ENCODE results near the gene CDKAL1. TPM values are rescaled to one million over a fixed set of nuclear protein-coding genes. Genes with fewer than 3 reads are reported as not detected.
"Not testable (repeated sequence)": the region's sequence is repeated elsewhere in the genome, so short reads cannot be mapped to it uniquely, and the experiment has no call there.

The CDKAL1 gene
- total RNA-seq, 4 donors from 2014 or later: 10.3 to 11.2 (median 10.5) TPM

DNA sequence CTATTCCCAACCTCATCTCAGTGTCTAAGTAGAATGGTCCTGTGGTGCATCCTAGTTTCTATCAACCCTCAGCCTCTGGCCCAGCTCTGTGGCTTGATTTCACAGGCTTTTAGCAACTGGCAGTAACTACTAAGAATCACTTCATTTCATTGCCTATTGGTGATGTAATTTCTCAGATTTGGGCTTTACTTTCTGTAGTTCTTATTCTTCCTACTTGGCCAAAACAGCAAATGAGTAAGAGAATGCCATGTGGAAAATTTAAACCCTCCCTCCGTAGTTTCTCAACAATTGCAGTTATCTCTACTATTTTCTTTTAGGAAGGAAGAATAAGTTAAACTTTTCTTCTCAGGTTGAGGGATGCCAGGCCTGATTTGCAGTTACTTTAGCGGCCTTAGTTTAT is 387.3 kb downstream of the CDKAL1 start:
- no peaks in the 10 kb centered on the region for H3K27me3 ChIP-seq
- TF ChIP-seq POLR2A (IDR thresholded peaks at IDR 0.05; ENCODE audit: low read depth): no peak
- TF ChIP-seq, protein P1, sequence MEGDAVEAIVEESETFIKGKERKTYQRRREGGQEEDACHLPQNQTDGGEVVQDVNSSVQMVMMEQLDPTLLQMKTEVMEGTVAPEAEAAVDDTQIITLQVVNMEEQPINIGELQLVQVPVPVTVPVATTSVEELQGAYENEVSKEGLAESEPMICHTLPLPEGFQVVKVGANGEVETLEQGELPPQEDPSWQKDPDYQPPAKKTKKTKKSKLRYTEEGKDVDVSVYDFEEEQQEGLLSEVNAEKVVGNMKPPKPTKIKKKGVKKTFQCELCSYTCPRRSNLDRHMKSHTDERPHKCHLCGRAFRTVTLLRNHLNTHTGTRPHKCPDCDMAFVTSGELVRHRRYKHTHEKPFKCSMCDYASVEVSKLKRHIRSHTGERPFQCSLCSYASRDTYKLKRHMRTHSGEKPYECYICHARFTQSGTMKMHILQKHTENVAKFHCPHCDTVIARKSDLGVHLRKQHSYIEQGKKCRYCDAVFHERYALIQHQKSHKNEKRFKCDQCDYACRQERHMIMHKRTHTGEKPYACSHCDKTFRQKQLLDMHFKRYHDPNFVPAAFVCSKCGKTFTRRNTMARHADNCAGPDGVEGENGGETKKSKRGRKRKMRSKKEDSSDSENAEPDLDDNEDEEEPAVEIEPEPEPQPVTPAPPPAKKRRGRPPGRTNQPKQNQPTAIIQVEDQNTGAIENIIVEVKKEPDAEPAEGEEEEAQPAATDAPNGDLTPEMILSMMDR (IDR thresholded peaks at IDR 0.05): no peak
- TF ChIP-seq POLR2AphosphoS5 (IDR thresholded peaks at IDR 0.05): no peak
- TF ChIP-seq EP300 (IDR thresholded peaks at IDR 0.05): no peak
- WGBS: 71% methylated on average over 2 of the region's 2 CpGs

DNA sequence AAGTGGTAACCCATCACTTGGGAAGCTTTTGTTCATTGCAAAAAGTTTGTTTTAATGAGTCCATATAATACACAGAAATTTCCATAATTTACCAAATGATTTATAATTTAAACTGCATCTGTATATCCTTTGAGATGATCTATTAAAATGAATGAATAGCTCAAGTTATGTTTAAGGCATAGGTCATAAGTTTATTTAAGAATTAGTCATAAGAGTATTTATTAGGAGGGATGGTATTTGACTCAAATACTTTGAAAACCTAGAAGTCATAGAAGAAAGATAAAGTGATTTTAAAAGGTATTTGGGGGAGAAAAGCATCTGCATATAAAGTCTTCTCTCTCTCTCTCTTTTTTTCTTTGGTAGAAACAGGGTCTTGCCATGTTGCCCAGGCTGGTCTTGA is 388.5 kb downstream of the CDKAL1 start:
- no peak overlapping the region for H3K27ac ChIP-seq (replicated peaks in 1 of 4)
- DNase-seq (ENCODE audit: extremely low spot score): no peak
- H3K27me3 ChIP-seq: no peaks in the 10 kb centered on the region
- TF ChIP-seq EP300 (IDR thresholded peaks at IDR 0.05) (no peak), POLR2AphosphoS5 (IDR thresholded peaks at IDR 0.05) (no peak), POLR2A (IDR thresholded peaks at IDR 0.05; ENCODE audit: low read depth) (no peak)
- TF ChIP-seq, protein P1 (IDR thresholded peaks at IDR 0.05): no peak
- H3K36me3 ChIP-seq: no peaks in the 10 kb centered on the region
- no peak overlapping the region for H3K4me3 ChIP-seq
- no peaks in the 10 kb centered on the region for H3K4me1 ChIP-seq
- no peaks in the 10 kb centered on the region for H3K9me3 ChIP-seq
- intact Hi-C loops (cut with DNase I): no loop called here

More for the DNA sequence above, 387.3 kb downstream of the CDKAL1 start:
- intact Hi-C loops (cut with DNase I): no loop called here
- no peak overlapping the region for H3K4me3 ChIP-seq
- DNase-seq (ENCODE audit: extremely low spot score): no peak
- H3K4me1 ChIP-seq: no peaks in the 10 kb centered on the region
- H3K27ac ChIP-seq (replicated peaks in 1 of 4): no peak overlapping the region
- H3K9me3 ChIP-seq: no peaks in the 10 kb centered on the region
- H3K36me3 ChIP-seq: no peaks in the 10 kb centered on the region

DNA sequence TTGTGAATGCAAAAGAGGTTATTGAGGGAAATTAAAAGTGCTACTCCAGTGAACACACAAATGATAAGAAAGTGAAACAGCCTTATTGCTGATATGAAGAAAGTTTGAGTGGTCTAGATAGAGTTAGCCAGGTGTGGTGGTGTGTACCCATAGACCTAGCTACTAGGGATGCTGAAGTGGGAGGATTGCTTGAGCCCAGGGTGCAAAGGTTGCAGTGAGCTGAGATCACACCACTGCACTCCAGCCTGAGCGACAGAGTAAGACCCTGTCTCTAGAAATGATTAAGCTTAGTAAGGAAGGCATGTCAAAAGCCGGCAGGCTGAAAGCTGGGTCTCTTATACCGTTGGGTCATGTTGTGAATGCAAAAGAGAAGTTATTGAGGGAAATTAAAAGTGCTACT is 389.8 kb downstream of the CDKAL1 start:
- H3K4me3 ChIP-seq; H3K27me3 ChIP-seq; intact Hi-C loops (cut with DNase I); H3K36me3 ChIP-seq; H3K27ac ChIP-seq (replicated peaks in 1 of 4); DNase-seq (ENCODE audit: extremely low spot score); H3K9me3 ChIP-seq; H3K4me1 ChIP-seq: not testable (repeated sequence)
- 85% methylated on average over 3 of the region's 3 CpGs for WGBS

DNA sequence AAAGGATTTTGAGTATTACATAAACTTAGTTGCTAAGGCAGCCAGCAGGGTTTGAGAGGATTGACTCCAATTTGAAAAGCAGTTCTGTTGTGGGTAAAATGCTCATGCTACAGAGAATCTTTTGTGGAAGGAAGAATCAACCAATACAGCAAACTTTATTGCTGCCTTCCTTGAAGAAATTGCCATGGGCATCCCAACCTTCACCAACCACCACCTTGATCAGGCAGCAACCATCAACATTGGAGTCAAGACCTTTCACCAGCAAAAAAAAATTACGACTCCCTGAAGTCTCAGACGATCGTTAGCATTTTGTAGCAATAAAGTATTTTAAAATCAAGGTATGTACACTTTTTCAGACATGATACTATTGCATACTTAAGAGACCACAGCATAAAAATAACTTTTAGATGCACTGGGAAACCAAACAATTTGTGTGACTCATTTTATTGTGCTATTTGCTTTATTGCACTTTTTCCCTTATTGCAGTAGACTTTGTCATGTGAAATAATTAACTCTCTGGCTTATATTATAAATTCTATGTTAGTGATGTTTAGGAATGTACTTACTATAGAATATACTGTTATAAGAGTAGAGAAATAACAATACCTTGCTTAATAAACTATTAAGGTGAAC is 390.8 kb downstream of the CDKAL1 start:
- no peak for DNase-seq (ENCODE audit: extremely low spot score)
- Histone ChIP-seq H3K9me3 (no peaks in the 10 kb centered on the region), H3K27me3 (no peaks in the 10 kb centered on the region), H3K4me3 (no peak overlapping the region), H3K4me1 (no peaks in the 10 kb centered on the region), H3K36me3 (no peaks in the 10 kb centered on the region), H3K27ac (replicated peaks in 1 of 4) (no peak overlapping the region)
- WGBS: 93% methylated on average over 3 of the region's 3 CpGs
- TF ChIP-seq POLR2A (IDR thresholded peaks at IDR 0.05; ENCODE audit: low read depth): no peak
- TF ChIP-seq POLR2AphosphoS5 (IDR thresholded peaks at IDR 0.05): no peak
- no peak for TF ChIP-seq EP300 (IDR thresholded peaks at IDR 0.05)
- intact Hi-C loops (cut with DNase I): no loop called here

DNA sequence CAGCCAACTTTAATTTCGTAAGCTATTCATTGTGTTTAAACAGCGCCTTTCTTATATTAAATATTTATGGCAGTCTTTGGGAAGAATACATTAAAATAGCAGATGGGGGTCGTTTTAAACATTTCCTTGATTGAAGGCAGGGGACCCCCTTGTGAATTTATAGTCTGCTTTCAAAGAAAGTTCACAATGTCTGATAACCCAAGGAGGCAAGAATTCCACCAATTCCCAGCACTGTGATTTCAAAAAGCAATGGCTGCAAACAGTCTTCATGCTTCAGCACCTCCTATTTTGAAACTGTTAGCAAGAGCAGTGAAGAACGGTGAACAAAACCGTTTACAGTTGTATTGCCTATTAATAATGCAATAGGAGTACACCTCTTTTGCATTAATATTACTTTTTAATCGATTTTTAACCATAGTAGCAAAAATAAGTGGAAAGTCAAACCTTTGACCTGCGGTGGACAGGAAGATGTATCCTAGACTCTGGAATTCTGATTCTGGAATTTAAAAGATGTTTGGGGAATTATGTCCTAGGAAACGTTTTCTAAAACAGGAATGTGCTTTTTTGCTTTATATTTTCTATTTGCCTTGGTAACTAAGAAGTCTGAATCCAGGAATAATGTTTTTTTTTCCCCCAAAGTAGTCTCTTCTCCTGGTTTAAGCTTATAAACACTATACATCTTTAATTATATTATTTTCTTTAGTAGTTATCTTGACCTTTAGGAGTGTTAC is 393.0 kb downstream of the CDKAL1 start:
- Histone ChIP-seq H3K4me1 (no peaks in the 10 kb centered on the region), H3K36me3 (no peaks in the 10 kb centered on the region), H3K27me3 (no peaks in the 10 kb centered on the region), H3K27ac (replicated peaks in 1 of 4) (no peak overlapping the region), H3K4me3 (no peak overlapping the region), H3K9me3 (no peaks in the 10 kb centered on the region)
- intact Hi-C loops (cut with DNase I): no loop called here
- 72% methylated on average over 8 of the region's 8 CpGs for WGBS
- TF ChIP-seq, protein P1 (IDR thresholded peaks at IDR 0.05): no peak
- no peak for DNase-seq (ENCODE audit: extremely low spot score)

DNA sequence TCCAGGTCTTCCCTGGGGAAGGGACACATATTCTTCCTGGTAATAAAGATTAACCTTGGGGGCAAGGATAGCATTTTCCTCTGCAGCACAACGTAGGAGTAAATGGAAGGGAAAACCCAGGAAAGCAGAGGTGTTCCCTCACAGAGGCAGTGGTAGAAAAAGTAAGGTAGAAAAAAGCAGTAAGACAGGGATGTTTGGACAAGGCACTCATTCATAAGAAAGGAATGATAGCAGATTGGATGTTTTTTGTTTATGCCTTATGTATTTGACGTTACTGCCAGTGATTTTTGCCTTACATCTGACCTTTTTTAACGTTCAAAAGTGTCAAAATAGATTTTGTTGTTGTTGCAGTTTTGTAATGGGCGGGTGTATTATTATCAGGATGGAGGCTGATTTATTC is 395.0 kb downstream of the CDKAL1 start:
- H3K9me3 ChIP-seq: no peaks in the 10 kb centered on the region
- WGBS: 69% methylated on average over 4 of the region's 4 CpGs
- no peaks in the 10 kb centered on the region for H3K27me3 ChIP-seq
- no peak overlapping the region for H3K4me3 ChIP-seq
- TF ChIP-seq POLR2A (IDR thresholded peaks at IDR 0.05; ENCODE audit: low read depth) (no peak), POLR2AphosphoS5 (IDR thresholded peaks at IDR 0.05) (no peak), EP300 (IDR thresholded peaks at IDR 0.05) (no peak)
- TF ChIP-seq, protein P1 (IDR thresholded peaks at IDR 0.05): no peak
- no peaks in the 10 kb centered on the region for H3K4me1 ChIP-seq
- no peak overlapping the region for H3K27ac ChIP-seq (replicated peaks in 1 of 4)
- no peaks in the 10 kb centered on the region for H3K36me3 ChIP-seq
- intact Hi-C loops (cut with DNase I): no loop called here
- no peak for DNase-seq (ENCODE audit: extremely low spot score)

Measured in esophagus muscularis mucosa (tissue), 4 donors.